OCI-LY7 (cell line): ENCODE results near the gene SERPINB13. TPM values are rescaled to one million over a fixed set of nuclear protein-coding genes. Genes with fewer than 3 reads are reported as not detected.

Experiments used
- BruUV-seq: library from RNA; stranded (reverse); fragments of 400-500 nt; replicated peaks from 2 replicates; lab custom pipeline; 2021; lab: Mats Ljungman, UMichigan
- CTCF ChIA-PET: fragments of 300-600 bp; sonication (Branson Sonifier 250); formaldehyde crosslinking; loops from one replicate; lab custom pipeline; 2022; ENCODE audit warnings: antibody characterized with exemption; ENCODE audit not compliant: unreplicated experiment; lab: Charles Lee
- POLR2A ChIA-PET: fragments of 300-600 bp; sonication (Branson Sonifier 250); formaldehyde crosslinking; loops from one replicate; lab custom pipeline; 2022; ENCODE audit warnings: antibody characterized with exemption; lab: Charles Lee
- DNase-seq: peaks from one replicate; pipeline ENCODE4 v3.0.0-alpha.2; 2015; ENCODE audit warnings: low spot score
- H2AFZ ChIP-seq: fragments of 200-600 bp; sonication (generic), shearing (Covaris generic); 2 replicates; pipeline ENCODE4 v1.6.1; 2014; ENCODE audit warnings: mild to moderate bottlenecking, antibody characterized with exemption, low read length, moderate library complexity
- H3K27ac ChIP-seq: fragments of 200-600 bp; sonication (generic); 2 replicates; pipeline ENCODE4 v1.5.1; 2014; ENCODE audit warnings: mixed run types, low read depth, mild to moderate bottlenecking, moderate library complexity, low read length, inconsistent platforms; ENCODE audit not compliant: poor library complexity, severe bottlenecking
- H3K36me3 ChIP-seq: fragments of 200-600 bp; sonication (generic); 2 replicates; pipeline ENCODE4 v1.6.1; 2014; ENCODE audit warnings: mild to moderate bottlenecking, antibody characterized with exemption, low read length, moderate library complexity, mixed read lengths; ENCODE audit not compliant: insufficient read depth
- H3K4me1 ChIP-seq: fragments of 200-600 bp; sonication (generic); 2 replicates; pipeline ENCODE4 v1.5.1; 2014; ENCODE audit warnings: mild to moderate bottlenecking, low read length; ENCODE audit not compliant: insufficient read depth, poor library complexity, severe bottlenecking
- H3K4me2 ChIP-seq: fragments of 200-600 bp; sonication (generic); 2 replicates; pipeline ENCODE4 v1.6.1; 2014; ENCODE audit warnings: mild to moderate bottlenecking, low read length
- H3K4me3 ChIP-seq: fragments of 200-600 bp; sonication (generic); 2 replicates; pipeline ENCODE4 v1.5.1; 2014; ENCODE audit warnings: mild to moderate bottlenecking, low read depth, low read length; ENCODE audit not compliant: poor library complexity, severe bottlenecking
- H3K79me2 ChIP-seq: fragments of 200-600 bp; sonication (generic); 2 replicates; pipeline ENCODE4 v1.6.1; 2016; ENCODE audit warnings: low read depth, mild to moderate bottlenecking, low read length, moderate library complexity, mixed read lengths; ENCODE audit not compliant: insufficient read depth
- H3K9me2 ChIP-seq: fragments of 200-600 bp; sonication (generic); 2 replicates; pipeline ENCODE4 v1.6.1; 2016; ENCODE audit warnings: mild to moderate bottlenecking, low read length, mixed read lengths; ENCODE audit not compliant: insufficient read depth
- H3K9me3 ChIP-seq: fragments of 200-600 bp; sonication (generic); 2 replicates; pipeline ENCODE4 v1.6.1; 2014; ENCODE audit warnings: mild to moderate bottlenecking, mixed run types, low read length, mixed read lengths
- H4K20me1 ChIP-seq: fragments of 200-600 bp; sonication (generic); 2 replicates; pipeline ENCODE4 v1.6.1; 2014; ENCODE audit warnings: mild to moderate bottlenecking, antibody characterized with exemption, low read length, moderate library complexity, mixed read lengths; ENCODE audit not compliant: insufficient read depth
- CTCF ChIP-seq: fragments of 200-600 bp; sonication (generic); conservative IDR thresholded peaks from 2 replicates; pipeline ENCODE4 v1.5.1; 2014; ENCODE audit warnings: mild to moderate bottlenecking, antibody characterized with exemption, low read length, moderate library complexity, mixed read lengths
- EZH2phosphoT487 ChIP-seq: fragments of 200-600 bp; sonication (generic); IDR thresholded peaks from 2 replicates; pipeline ENCODE4 v1.6.1; 2018; ENCODE audit warnings: low read depth, borderline replicate concordance, mild to moderate bottlenecking, mixed run types, antibody characterized with exemption, low read length, moderate library complexity, mixed read lengths
- intact Hi-C: fragments of 100-400 bp; cut with micrococcal nuclease; formaldehyde crosslinking; loops from one replicate; pipeline ENCODE4 v1.10.0; 2022; ENCODE audit not compliant: unreplicated experiment
- total RNA-seq, 2 experiments: library from RNA; depleted of rRNA in 1 of 2; stranded (reverse); fragments of >200 nt in 1 of 2; shearing (Covaris generic) in 1 of 2; gene quantifications; 2 replicates each; pipeline ENCODE4 v1.2.3, GENCODE V29; 2014 to 2022

Gene SERPINB13
- total RNA-seq, 2 experiments from 2014 or later: not detected

GRCh38 chr18:63564561-63564960, 22.6 kb upstream of the SERPINB13 start:
- no peak for DNase-seq
- peaks cover 19% of the 10 kb centered on the region for H3K4me1 ChIP-seq
- intact Hi-C loops: no loop called here
- H3K79me2 ChIP-seq: no peaks in the 10 kb centered on the region
- no peak overlapping the region for H3K4me3 ChIP-seq
- no peaks in the 10 kb centered on the region for H3K9me2 ChIP-seq
- H3K27ac ChIP-seq: no peak overlapping the region
- H2AFZ ChIP-seq: no peak overlapping the region
- no peaks in the 10 kb centered on the region for H3K9me3 ChIP-seq
- H3K4me2 ChIP-seq: no peak overlapping the region
- no peaks in the 10 kb centered on the region for H4K20me1 ChIP-seq
- no TSS peak for BruUV-seq
- POLR2A ChIA-PET: no interaction called here
- CTCF ChIA-PET: no interaction called here
- H3K36me3 ChIP-seq: no peaks in the 10 kb centered on the region
- TF ChIP-seq EZH2phosphoT487 (no peak), CTCF (no peak)

GRCh38 chr18:63567276-63567675, 19.9 kb upstream of the SERPINB13 start:
- no peaks in the 10 kb centered on the region for H3K79me2 ChIP-seq
- no peak overlapping the region for H3K27ac ChIP-seq
- H3K4me2 ChIP-seq: no peak overlapping the region
- no peaks in the 10 kb centered on the region for H3K9me2 ChIP-seq
- TF ChIP-seq EZH2phosphoT487 (no peak), CTCF (no peak)
- no peak for DNase-seq
- H2AFZ ChIP-seq: no peak overlapping the region
- no peaks in the 10 kb centered on the region for H3K36me3 ChIP-seq
- no peak overlapping the region for H3K4me3 ChIP-seq
- BruUV-seq: no TSS peak
- CTCF ChIA-PET: no interaction called here
- H3K4me1 ChIP-seq: peaks cover 10% of the 10 kb centered on the region
- H3K9me3 ChIP-seq: no peaks in the 10 kb centered on the region
- intact Hi-C loops: no loop called here
- H4K20me1 ChIP-seq: no peaks in the 10 kb centered on the region
- POLR2A ChIA-PET: no interaction called here

- H3K9me3 ChIP-seq: no peaks in the 10 kb centered on the region
- H3K4me1 ChIP-seq: peaks cover 5% of the 10 kb centered on the region
- no peak overlapping the region for H2AFZ ChIP-seq
- H3K27ac ChIP-seq: no peak overlapping the region
- no peak for DNase-seq
- no peaks in the 10 kb centered on the region for H4K20me1 ChIP-seq
- H3K9me2 ChIP-seq: no peaks in the 10 kb centered on the region
- ChIA-PET CTCF (no interaction called here), POLR2A (no interaction called here)
- H3K36me3 ChIP-seq: no peaks in the 10 kb centered on the region
- no TSS peak for BruUV-seq
- TF ChIP-seq EZH2phosphoT487: no peak
- TF ChIP-seq CTCF: no peak
- H3K4me3 ChIP-seq: no peak overlapping the region
- H3K79me2 ChIP-seq: no peaks in the 10 kb centered on the region
- intact Hi-C loops: no loop called here
- no peak overlapping the region for H3K4me2 ChIP-seq
Measured at GRCh38 chr18:63567825-63568224, 19.3 kb upstream of the SERPINB13 start.
